ENCODE results near the gene AGFG2. TPM values are rescaled to one million over a fixed set of nuclear protein-coding genes. Genes with fewer than 3 reads are reported as not detected.
"Not testable (repeated sequence)": the region's sequence is repeated elsewhere in the genome, so short reads cannot be mapped to it uniquely, and the experiment has no call there.

The AGFG2 gene
- total and polyA plus RNA-seq, 8 donors = 7.9 to 154 (median 12.8) TPM

GRCh38 chr7:100519580-100519979 lies 19.4 kb upstream of the AGFG2 start:
- DNase-seq = no peak
- intact Hi-C loops (cut with DNase I; ENCODE audit: low total_unique reads) = no loop called here
- 88 to 91% (median 88%) methylated on average over 6 of the region's 6 CpGs for WGBS, 5 donors
- Histone ChIP-seq H3K27me3 (no peaks in the 10 kb centered on the region), H3K4me1 (peaks cover 3 to 19% (median 9%) of the 10 kb centered on the region in 4 donors), H3K27ac (no peak overlapping the region), H3K4me3 (no peak overlapping the region), H3K9me3 (no peaks in the 10 kb centered on the region), H3K36me3 (no peaks in the 10 kb centered on the region)
- TF ChIP-seq POLR2AphosphoS5 (IDR thresholded peaks at IDR 0.05) (no peak), POLR2A (IDR thresholded peaks at IDR 0.05) (no peak)

- DNase-seq = no peak
- Histone ChIP-seq H3K36me3 (no peaks in the 10 kb centered on the region), H3K27me3 (no peaks in the 10 kb centered on the region), H3K27ac (no peak overlapping the region), H3K9me3 (no peaks in the 10 kb centered on the region), H3K4me3 (no peak overlapping the region), H3K4me1 (peaks cover 3 to 17% (median 9%) of the 10 kb centered on the region in 4 donors)
- 22 to 37% (median 25%) methylated on average over 1 of the region's 1 CpG for WGBS, 5 donors
- intact Hi-C loops (cut with DNase I; ENCODE audit: low total_unique reads) = no loop called here
- no peak for TF ChIP-seq CTCF (IDR thresholded peaks at IDR 0.05)
- no peak for TF ChIP-seq POLR2A (IDR thresholded peaks at IDR 0.05)
- TF ChIP-seq EP300 (IDR thresholded peaks at IDR 0.05) = no peak
- no peak for TF ChIP-seq POLR2AphosphoS5 (IDR thresholded peaks at IDR 0.05)
Measured at GRCh38 chr7:100520138-100520537, 18.9 kb upstream of the AGFG2 start.

- TF ChIP-seq EP300 (IDR thresholded peaks at IDR 0.05) = no peak
- TF ChIP-seq CTCF (IDR thresholded peaks at IDR 0.05) = no peak
- TF ChIP-seq POLR2A (IDR thresholded peaks at IDR 0.05) = no peak
- 74 to 87% (median 78%) methylated on average over 2 of the region's 2 CpGs for WGBS, 5 donors
Measured at GRCh38 chr7:100521076-100521475, 17.9 kb upstream of the AGFG2 start.

GRCh38 chr7:100521909-100522593 lies 17.0 kb upstream of the AGFG2 start:
- H3K36me3 ChIP-seq; H3K27ac ChIP-seq; H3K4me1 ChIP-seq; H3K4me3 ChIP-seq; H3K9me3 ChIP-seq; intact Hi-C loops (cut with DNase I; ENCODE audit: low total_unique reads); DNase-seq; H3K27me3 ChIP-seq: not testable (repeated sequence)
- 46 to 73% (median 62%) methylated on average over 2 to 3 of the region's 3 CpGs for WGBS, 5 donors

More at GRCh38 chr7:100521076-100521475, 17.9 kb upstream of the AGFG2 start:
- peaks cover under 1 to 7% (median 5%) of the 10 kb centered on the region in 4 donors for H3K4me1 ChIP-seq
- H3K4me3 ChIP-seq = no peak overlapping the region
- intact Hi-C loops (cut with DNase I; ENCODE audit: low total_unique reads) = no loop called here
- H3K9me3 ChIP-seq = no peaks in the 10 kb centered on the region
- H3K27me3 ChIP-seq = no peaks in the 10 kb centered on the region
- DNase-seq = no peak
- no peak overlapping the region for H3K27ac ChIP-seq
- no peaks in the 10 kb centered on the region for H3K36me3 ChIP-seq

GRCh38 chr7:100523192-100523591 lies 15.8 kb upstream of the AGFG2 start:
- DNase-seq; H3K4me3 ChIP-seq; intact Hi-C loops (cut with DNase I; ENCODE audit: low total_unique reads); H3K9me3 ChIP-seq; H3K36me3 ChIP-seq; H3K4me1 ChIP-seq; H3K27ac ChIP-seq; H3K27me3 ChIP-seq: not testable (repeated sequence)
- 90 to 94% methylated on average over 12 to 27 of the region's 34 CpGs; no CpG with 5 or more reads in 3 of the 5 donors for WGBS, 5 donors

GRCh38 chr7:100528108-100528866 lies 10.7 kb upstream of the AGFG2 start:
- H3K36me3 ChIP-seq; H3K4me3 ChIP-seq; H3K27me3 ChIP-seq; DNase-seq; H3K27ac ChIP-seq; intact Hi-C loops (cut with DNase I; ENCODE audit: low total_unique reads); H3K4me1 ChIP-seq; H3K9me3 ChIP-seq: not testable (repeated sequence)
- whole genome bisulfite sequencing, 5 donors = 67 to 84% (median 72%) methylated on average over 12 of the region's 12 CpGs

Measured in stomach (tissue), 9 donors.